MV-4-11 (cell line): ENCODE data around the gene ENPP7.

Experiments
- DNase-seq: peaks from one replicate; lab custom pipeline; 2025; lab: John Stamatoyannopoulos, UW

The ENPP7 gene

GRCh38 chr17:79732254-79732653 is 1.5 kb downstream of the ENPP7 start:
- DNase-seq = no peak

- peak; percentile 84 for DNase-seq
These were observed 2.3 kb downstream of the ENPP7 start for GRCh38 chr17:79732804-79733691.

GRCh38 chr17:79733692-79734070 is 2.9 kb downstream of the ENPP7 start:
- DNase-seq = no peak

GRCh38 chr17:79735096-79735495 is 4.4 kb downstream of the ENPP7 start:
- DNase-seq = no peak

GRCh38 chr17:79737046-79737921 is 6.5 kb downstream of the ENPP7 start:
- no peak for DNase-seq

GRCh38 chr17:79737922-79738578 is 7.3 kb downstream of the ENPP7 start:
- DNase-seq = no peak

- DNase-seq = no peak
These were observed 7.9 kb downstream of the ENPP7 start for GRCh38 chr17:79738643-79739042.

- DNase-seq = no peak
These were observed 8.7 kb downstream of the ENPP7 start for GRCh38 chr17:79739148-79740062.

- no peak for DNase-seq
These were observed 9.7 kb downstream of the ENPP7 start for GRCh38 chr17:79740413-79740812.

- no peak for DNase-seq
These were observed 10.6 kb downstream of the ENPP7 start for GRCh38 chr17:79741401-79741750.

- DNase-seq = peak; percentile 17
These were observed 11.2 kb downstream of the ENPP7 start for GRCh38 chr17:79741751-79742588.

- no peak for DNase-seq
These were observed 11.8 kb downstream of the ENPP7 start for GRCh38 chr17:79742589-79742918.

- DNase-seq = no peak
These were observed 12.3 kb downstream of the ENPP7 start for GRCh38 chr17:79742951-79743476.

GRCh38 chr17:79743614-79744013 is 12.9 kb downstream of the ENPP7 start:
- DNase-seq = no peak

- DNase-seq = peak; percentile 49
These were observed 14.9 kb downstream of the ENPP7 start for GRCh38 chr17:79745641-79746105.

GRCh38 chr17:79746889-79747507 is 16.3 kb downstream of the ENPP7 start:
- no peak for DNase-seq

GRCh38 chr17:79747508-79748294 is 17.0 kb downstream of the ENPP7 start:
- DNase-seq = no peak

- DNase-seq = no peak
These were observed 17.8 kb downstream of the ENPP7 start for GRCh38 chr17:79748295-79749099.
